Esophagus squamous epithelium (tissue), 5 donors: Measurements from ENCODE around the gene AK2. TPM values are rescaled to one million over a fixed set of nuclear protein-coding genes. Genes with fewer than 3 reads are reported as not detected.

Source experiments
- DNase-seq: peaks from one replicate; lab custom pipeline; 2025; lab: John Stamatoyannopoulos, UW
- H3K27ac ChIP-seq, 4 donors: fragments of 200-600 bp; sonication (generic); one replicate each; pipeline ENCODE4 v1.5.1; 2016 to 2019; ENCODE audit warnings: mild to moderate bottlenecking in 1 of 4
- H3K27me3 ChIP-seq, 4 donors: fragments of 200-600 bp; sonication (generic); 1 replicate in 3 of 4; 2 replicates in 1 of 4; pipeline versions ENCODE4 v1.5.1 to v1.6.0; 2017 to 2021; ENCODE audit warnings: antibody characterized with exemption in 1 of 4
- H3K36me3 ChIP-seq, 3 donors: fragments of 200-600 bp; sonication (generic); one replicate each; pipeline ENCODE4 v1.5.1; 2016 to 2019
- H3K4me1 ChIP-seq, 3 donors: fragments of 200-600 bp; sonication (generic); one replicate each; pipeline ENCODE4 v1.5.1; 2017 to 2019
- H3K4me3 ChIP-seq, 4 donors: fragments of 200-600 bp; sonication (generic); 1 replicate in 3 of 4; 2 replicates in 1 of 4; pipeline ENCODE4 v1.5.1; 2016 to 2019; ENCODE audit warnings: mild to moderate bottlenecking in 2 of 4, moderate library complexity in 1 of 4
- H3K9me3 ChIP-seq, 3 donors: fragments of 200-600 bp; sonication (generic); one replicate each; pipeline ENCODE4 v1.5.1; 2016 to 2019
- CTCF ChIP-seq, 6 experiments: fragments of 450-650 bp in 4 of 6; fragments of 200-600 bp in 2 of 6; sonication (generic) in 2 of 6; IDR thresholded peaks; one replicate each; pipeline ENCODE4 v1.5.1; 2016 to 2019; ENCODE audit warnings: antibody characterized with exemption in 6 of 6, mild to moderate bottlenecking in 4 of 6, moderate library complexity in 4 of 6
- POLR2A ChIP-seq, 4 donors: fragments of 450-650 bp; IDR thresholded peaks; one replicate each; pipeline ENCODE4 v1.6.1; 2017; ENCODE audit warnings: antibody characterized with exemption in 4 of 4, mild to moderate bottlenecking in 4 of 4, moderate library complexity in 3 of 4
- WGBS, 2 donors: methylation state at CpG; one replicate each; pipeline ENCODE4 v1.1.5; 2018; 5-methylcytosine and 5-hydroxymethylcytosine counted together
- intact Hi-C: fragments of 100-400 bp; cut with DNase I; formaldehyde crosslinking; loops from one replicate; pipeline ENCODE4 v1.15.0; 2022
- total RNA-seq, 4 donors: library from RNA; depleted of rRNA; stranded (reverse); fragments of >200 nt; gene quantifications; one replicate each; pipeline ENCODE4 v1.1.0, GENCODE V29; 2016
- donor health status: DM: yes; HTN: yes; CAD: no.

AK2 gene
- total RNA-seq, 4 donors from 2014 or later: 126 to 167 (median 151) TPM

GRCh38 chr1:32966900-32967299 lies 69.8 kb downstream of the AK2 start:
- Histone ChIP-seq H3K4me3 (no peak overlapping the region), H3K9me3 (no peaks in the 10 kb centered on the region), H3K27ac (no peak overlapping the region), H3K27me3 (peaks cover 0 to 8% (median 0%) of the 10 kb centered on the region in 4 donors), H3K36me3 (no peaks in the 10 kb centered on the region), H3K4me1 (peaks cover 8 to 22% (median 12%) of the 10 kb centered on the region in 3 donors)
- intact Hi-C loops: no loop called here
- no peak for DNase-seq
- TF ChIP-seq POLR2A (IDR thresholded peaks at IDR 0.05) (no peak), CTCF (IDR thresholded peaks at IDR 0.05) (no peak)
- WGBS, 2 donors: 85 to 89% methylated on average over 1 to 2 of the region's 2 CpGs

- Histone ChIP-seq H3K4me1 (peaks cover 8 to 38% (median 18%) of the 10 kb centered on the region in 3 donors), H3K27ac (peak overlapping the region; percentile 93 to 99 (median 98)), H3K9me3 (no peaks in the 10 kb centered on the region), H3K4me3 (peak overlapping the region; percentile 86 to 93 (median 92)), H3K36me3 (no peaks in the 10 kb centered on the region), H3K27me3 (no peaks in the 10 kb centered on the region)
- DNase-seq: no peak
- TF ChIP-seq POLR2A (IDR thresholded peaks at IDR 0.05) (no peak), CTCF (IDR thresholded peaks at IDR 0.05) (no peak)
- intact Hi-C loops: no loop called here
- WGBS, 2 donors: 62 to 70% methylated on average over 5 of the region's 5 CpGs
Measured at GRCh38 chr1:32965251-32965747, 71.4 kb downstream of the AK2 start.

- Histone ChIP-seq H3K36me3 (no peaks in the 10 kb centered on the region), H3K4me3 (peak within 1 kb of the TSS; percentile 86 to 93 (median 92)), H3K27me3 (no peaks in the 10 kb centered on the region), H3K9me3 (no peaks in the 10 kb centered on the region), H3K4me1 (peaks cover 8 to 44% (median 18%) of the 10 kb centered on the region in 3 donors), H3K27ac (peak within 1 kb of the TSS; percentile 93 to 99 (median 98))
- DNase-seq: peak; percentile 68
- WGBS, 2 donors: 2 to 11% methylated on average over 2 to 11 of the region's 83 CpGs
- TF ChIP-seq CTCF (IDR thresholded peaks at IDR 0.05) (peak in 4 of 6 experiments; percentile 26 to 61 (median 52)), POLR2A (IDR thresholded peaks at IDR 0.05) (peak in 3 of 4 donors; percentile 82 to 99 (median 99))
- intact Hi-C loops: no loop called here
Measured at GRCh38 chr1:32964461-32965250, 72.0 kb downstream of the AK2 start, which contains the start of gene RNF19B. Gene RNF19B (minus strand): TSS chr1:32964809. CDS start chr1:32964685, 124 bp downstream.

GRCh38 chr1:32963746-32964460 lies 72.8 kb downstream of the AK2 start:
- TF ChIP-seq CTCF (IDR thresholded peaks at IDR 0.05) (peak in 3 of 6 experiments; percentile 6 to 17 (median 16)), POLR2A (IDR thresholded peaks at IDR 0.05) (peak in 1 of 4 donors; percentile 46)
- WGBS, 2 donors: 1 to 2% methylated on average over 10 to 16 of the region's 78 CpGs
- no peaks in the 10 kb centered on the region for H3K9me3 ChIP-seq
- peaks cover 0 to under 1% (median 0%) of the 10 kb centered on the region in 3 donors for H3K36me3 ChIP-seq
- intact Hi-C loops: no loop called here
- peaks cover 8 to 50% (median 18%) of the 10 kb centered on the region in 3 donors for H3K4me1 ChIP-seq
- no peaks in the 10 kb centered on the region for H3K27me3 ChIP-seq
- peak overlapping the region; percentile 86 to 93 (median 92) for H3K4me3 ChIP-seq
- no peak for DNase-seq
- peak overlapping the region; percentile 93 to 99 (median 98) for H3K27ac ChIP-seq
